T-helper 9 cell (primary cell): ENCODE data around the gene BMI1.

Source experiments
- DNase-seq: peaks from one replicate; pipeline ENCODE4 v3.0.0-alpha.2; 2020

Gene BMI1

GRCh38 chr10:22319980-22320558 is 830 bp upstream of the BMI1 start:
- no peak for DNase-seq

GRCh38 chr10:22321156-22321923 is 441 bp downstream of the BMI1 start:
- DNase-seq = peak; percentile 52

- no peak for DNase-seq
Measured at GRCh38 chr10:22321924-22322640, 1.2 kb downstream of the BMI1 start.

GRCh38 chr10:22322641-22323160 is 1.8 kb downstream of the BMI1 start:
- DNase-seq = no peak

GRCh38 chr10:22323538-22324305 is 2.8 kb downstream of the BMI1 start:
- no peak for DNase-seq

- no peak for DNase-seq
Measured at GRCh38 chr10:22324413-22324812, 3.5 kb downstream of the BMI1 start.

- no peak for DNase-seq
Measured at GRCh38 chr10:22324893-22325271, 4.0 kb downstream of the BMI1 start.

GRCh38 chr10:22325272-22326144 is 4.6 kb downstream of the BMI1 start:
- peak; percentile 75 for DNase-seq

- DNase-seq = no peak
Measured at GRCh38 chr10:22326145-22326702, 5.3 kb downstream of the BMI1 start.

GRCh38 chr10:22329150-22329549 is 8.3 kb downstream of the BMI1 start:
- DNase-seq = no peak

GRCh38 chr10:22332116-22332692 is 11.3 kb downstream of the BMI1 start:
- DNase-seq = no peak

GRCh38 chr10:22333167-22333974 is 12.5 kb downstream of the BMI1 start:
- DNase-seq = no peak

GRCh38 chr10:22333975-22334282 is 13.0 kb downstream of the BMI1 start:
- no peak for DNase-seq

GRCh38 chr10:22334414-22335172 is 13.7 kb downstream of the BMI1 start:
- DNase-seq = no peak

- peak; percentile 57 for DNase-seq
Measured at GRCh38 chr10:22335173-22335933, 14.5 kb downstream of the BMI1 start.

GRCh38 chr10:22338185-22338900 is 17.4 kb downstream of the BMI1 start:
- DNase-seq = no peak

- no peak for DNase-seq
Measured at GRCh38 chr10:22338931-22339330, 18.0 kb downstream of the BMI1 start.

- DNase-seq = no peak
Measured at GRCh38 chr10:22339761-22340328, 18.9 kb downstream of the BMI1 start.
